Measurements from ENCODE around the gene RNF152.

RNF152 gene

GRCh38 chr18:61869636-61870035 is 23.2 kb downstream of the RNF152 start:
- DNase-seq (ENCODE audit: low read depth) = no peak
- TF ChIP-seq CTCF (IDR thresholded peaks at IDR 0.05; ENCODE audit: control insufficient read depth, extremely low read depth, insufficient read depth) = no peak
- no peak overlapping the region for H3K4me3 ChIP-seq (ENCODE audit: low read depth, low read length)

DNA sequence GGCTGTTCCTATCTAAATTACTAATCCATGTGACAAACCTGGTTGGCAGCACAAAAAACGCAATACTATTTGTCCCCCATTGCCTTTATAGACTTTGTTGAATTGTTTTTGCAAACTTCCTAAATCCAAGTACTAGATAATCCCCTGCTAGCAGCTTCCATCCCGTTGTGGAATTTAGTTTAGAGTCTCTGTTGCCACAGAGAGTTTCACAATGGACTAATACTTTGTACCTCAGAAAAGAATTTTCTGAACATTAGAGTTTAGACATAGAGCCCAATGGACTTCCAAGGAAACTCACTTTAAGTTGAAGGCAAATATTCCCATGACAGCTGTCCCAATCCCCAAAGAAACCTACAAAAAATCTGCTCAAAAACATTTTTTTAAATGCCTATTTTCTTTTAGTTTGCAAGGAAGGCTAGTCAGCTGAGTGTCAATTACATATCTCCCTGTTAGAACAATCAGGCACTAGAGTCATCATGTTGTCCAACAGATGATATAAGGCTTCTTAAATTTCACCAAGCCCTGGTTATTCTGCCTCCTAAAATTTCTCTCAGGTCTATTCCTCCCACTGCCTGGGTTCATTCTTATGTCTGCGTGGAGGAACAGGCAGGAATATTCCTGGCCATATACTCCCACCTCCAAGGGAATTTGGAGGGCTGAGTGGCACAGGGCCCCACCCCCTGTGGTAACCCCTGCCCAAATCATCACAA is 27.2 kb downstream of the RNF152 start:
- TF ChIP-seq CTCF (IDR thresholded peaks at IDR 0.05; ENCODE audit: control insufficient read depth, extremely low read depth, insufficient read depth) = no peak
- no peak overlapping the region for H3K4me3 ChIP-seq (ENCODE audit: low read depth, low read length)
- DNase-seq (ENCODE audit: low read depth) = no peak

DNA sequence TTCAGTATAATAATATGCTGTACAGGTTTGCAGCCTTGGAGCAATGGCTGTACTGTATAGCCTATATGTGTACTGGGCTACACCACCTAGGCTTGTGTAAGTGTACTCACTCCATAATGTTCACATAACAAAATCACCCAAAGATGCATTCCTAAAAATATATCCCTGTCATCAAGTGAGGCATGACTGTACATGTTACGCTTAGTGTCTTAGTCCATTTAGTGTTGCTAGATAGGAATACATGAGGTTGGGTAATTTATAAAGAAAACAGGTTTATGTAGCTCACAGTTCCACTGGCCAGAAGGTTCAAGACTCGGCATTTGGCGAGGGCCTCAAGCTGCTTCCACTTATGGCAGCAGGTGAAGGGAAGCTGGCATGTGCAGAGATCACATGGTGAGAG is 31.4 kb downstream of the RNF152 start:
- DNase-seq (ENCODE audit: low read depth) = no peak
- no peak overlapping the region for H3K4me3 ChIP-seq (ENCODE audit: low read depth, low read length)
- TF ChIP-seq CTCF (IDR thresholded peaks at IDR 0.05; ENCODE audit: control insufficient read depth, extremely low read depth, insufficient read depth) = no peak

DNA sequence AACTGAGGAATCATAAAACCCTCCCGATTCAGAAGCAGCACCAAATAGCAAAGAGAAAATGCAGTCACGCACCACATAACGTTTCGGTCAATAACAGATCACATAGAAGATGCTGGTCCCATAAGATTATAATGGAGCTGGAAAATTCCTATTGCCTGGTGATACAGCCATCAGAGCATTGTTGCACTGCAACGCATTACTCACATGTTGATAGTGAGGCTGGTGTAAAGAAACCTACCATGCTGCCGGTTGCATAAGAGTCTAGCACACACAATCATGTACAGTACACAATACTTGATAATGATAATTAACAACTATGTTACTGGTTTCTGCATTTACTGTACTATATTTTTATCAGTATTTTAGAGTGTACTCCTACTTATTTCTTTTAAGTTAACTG is 32.5 kb downstream of the RNF152 start:
- H3K4me3 ChIP-seq (ENCODE audit: low read depth, low read length) = no peak overlapping the region
- TF ChIP-seq CTCF (IDR thresholded peaks at IDR 0.05; ENCODE audit: control insufficient read depth, extremely low read depth, insufficient read depth) = no peak

GRCh38 chr18:61859113-61859512 is 33.7 kb downstream of the RNF152 start:
- no peak overlapping the region for H3K4me3 ChIP-seq (ENCODE audit: low read depth, low read length)
- TF ChIP-seq CTCF (IDR thresholded peaks at IDR 0.05; ENCODE audit: control insufficient read depth, extremely low read depth, insufficient read depth) = no peak
- DNase-seq (ENCODE audit: low read depth) = no peak

More for the DNA sequence above, 32.5 kb downstream of the RNF152 start:
- DNase-seq (ENCODE audit: low read depth) = no peak

- no peak overlapping the region for H3K4me3 ChIP-seq (ENCODE audit: low read depth, low read length)
- TF ChIP-seq CTCF (IDR thresholded peaks at IDR 0.05; ENCODE audit: control insufficient read depth, extremely low read depth, insufficient read depth) = no peak
- no peak for DNase-seq (ENCODE audit: low read depth)
Measured at GRCh38 chr18:61856678-61857077, 36.1 kb downstream of the RNF152 start.
